ENCODE data around the gene GTPBP6.
A peak's percentile ranks its signal among the peaks of the same experiment; 100 is the strongest.

The GTPBP6 gene

DNA sequence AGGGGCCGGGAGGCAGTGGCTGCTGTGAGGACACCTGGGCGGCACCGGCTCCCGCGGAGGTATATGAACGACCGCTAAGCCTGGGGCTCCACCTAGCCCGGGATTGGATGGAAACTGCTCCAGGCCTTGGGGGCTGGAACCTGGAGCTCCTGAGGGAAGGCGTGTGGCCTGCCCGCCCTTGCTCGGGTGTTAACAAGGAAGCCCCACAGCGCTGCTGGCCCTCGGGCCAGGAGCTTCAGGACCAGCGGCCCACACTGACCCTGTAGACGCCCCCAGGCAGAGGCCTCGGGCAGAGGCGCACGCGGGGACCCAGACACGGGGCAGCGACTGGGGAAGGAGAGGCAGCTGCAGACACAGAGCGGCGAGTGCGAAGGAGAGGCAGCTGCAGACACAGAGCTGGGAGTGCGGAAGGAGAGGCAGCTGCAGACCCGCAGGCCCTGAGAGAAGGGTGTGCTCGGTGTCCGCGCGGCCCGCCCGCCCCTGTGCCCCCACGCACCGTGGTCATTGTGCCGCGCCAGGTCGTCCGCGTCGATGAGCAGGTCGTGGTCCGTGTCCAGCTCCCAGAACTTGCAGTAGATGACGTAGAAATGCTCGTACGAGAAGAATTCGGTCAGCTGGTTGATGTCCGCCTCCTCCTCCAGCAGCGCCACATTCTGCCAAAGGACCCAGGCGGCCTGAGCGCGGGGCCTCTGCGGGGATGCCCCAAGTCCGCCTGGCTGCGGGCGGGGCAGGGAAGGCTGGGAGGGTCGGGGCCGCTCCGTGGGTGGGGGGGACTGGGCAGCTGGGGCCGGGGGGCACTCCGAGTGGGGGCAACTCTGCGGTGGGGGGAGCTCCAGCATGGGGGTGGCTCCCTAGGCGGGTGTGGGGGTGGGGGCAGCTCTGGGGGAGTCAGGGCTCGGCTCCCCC, 26.7 kb upstream of the GTPBP6 start:
- Histone ChIP-seq H3K4ac (ENCODE audit: low read length) (no peak overlapping the region), H2AK5ac (ENCODE audit: low read depth, low read length) (no peak overlapping the region), H3K36me3 (replicated peaks in 1 of 2; ENCODE audit: control insufficient read depth in 2 of 2, insufficient read depth in 2 of 2, low read length in 2 of 2) (peaks cover 14 to 50% of the 10 kb centered on the region in 2 donors), H4K91ac (ENCODE audit: low read depth, low read length, poor library complexity) (no peak overlapping the region), H3K9ac (ENCODE audit: low read depth, low read length, poor library complexity) (no peak overlapping the region), H3K27ac (replicated peaks; ENCODE audit: low read length) (no peak overlapping the region), H2BK15ac (ENCODE audit: low read length) (no peak overlapping the region), H3K14ac (ENCODE audit: low read length) (no peak overlapping the region), H3K4me1 (ENCODE audit: control insufficient read depth in 2 of 2, insufficient read depth in 1 of 2, low read depth in 1 of 2, low read length in 2 of 2) (peaks cover 0 to 5% of the 10 kb centered on the region in 2 donors), H2BK5ac (ENCODE audit: low read length) (no peak overlapping the region), H3K9me3 (replicated peaks in 1 of 2; ENCODE audit: control insufficient read depth in 2 of 2, insufficient read depth in 1 of 2, low read depth in 1 of 2, low read length in 2 of 2) (peaks cover 9 to 24% of the 10 kb centered on the region in 2 donors), H3K79me1 (ENCODE audit: low read depth, low read length) (peaks cover 9% of the 10 kb centered on the region), H2AFZ (ENCODE audit: low read length) (no peak overlapping the region), H3K4me3 (ENCODE audit: low read length in 2 of 2) (no peak overlapping the region), H2BK12ac (ENCODE audit: low read length) (no peak overlapping the region), H4K8ac (ENCODE audit: low read depth, low read length) (no peak overlapping the region), H2BK120ac (ENCODE audit: low read depth, low read length) (no peak overlapping the region), H3K4me2 (ENCODE audit: insufficient read depth, low read length, poor library complexity, severe bottlenecking) (no peak overlapping the region), H3K27me3 (ENCODE audit: control insufficient read depth in 3 of 3, insufficient read depth in 3 of 3, low read depth in 1 of 3, low read length in 3 of 3) (no peaks in the 10 kb centered on the region), H3K18ac (ENCODE audit: low read length) (no peak overlapping the region), H3K23ac (ENCODE audit: low read depth, low read length, poor library complexity) (peak overlapping the region; percentile 43)
- DNase-seq (ENCODE audit: low spot score), result no peak
- WGBS, 2 donors (ENCODE audit: extremely low coverage in 2 of 2, insufficient read length in 2 of 2, insufficient replicate concordance in 1 of 2), result no CpG with 5 or more reads among the region's 63 CpGs

DNA sequence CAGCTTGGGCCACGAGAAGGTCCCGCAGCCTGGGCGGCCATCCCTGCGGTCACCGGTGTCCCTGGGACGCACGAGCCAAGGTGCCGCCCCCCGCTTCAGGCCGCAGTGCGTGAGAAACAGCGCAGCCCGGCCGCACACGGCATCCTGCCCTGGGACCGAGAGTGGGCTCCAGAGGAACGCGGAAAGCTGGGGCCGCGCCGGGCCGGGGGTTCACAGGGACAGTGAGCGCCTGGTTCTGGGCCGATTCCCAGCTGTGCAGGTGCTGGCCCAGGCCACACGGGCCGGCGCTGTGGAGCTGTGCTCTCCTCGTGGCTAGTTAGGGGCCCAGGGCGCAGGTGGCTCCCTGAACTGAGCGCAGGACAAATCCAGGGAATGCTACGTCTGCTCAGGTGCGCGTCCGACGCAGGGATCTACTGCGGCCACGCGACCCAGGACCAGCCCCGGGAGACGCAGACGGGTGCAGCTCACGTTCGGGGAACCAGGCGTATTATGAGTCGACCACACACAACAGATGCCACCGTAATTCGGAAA, 25.8 kb upstream of the GTPBP6 start:
- no CpG with 5 or more reads among the region's 47 CpGs for WGBS, 2 donors (ENCODE audit: extremely low coverage in 2 of 2, insufficient read length in 2 of 2, insufficient replicate concordance in 1 of 2)
- no peak overlapping the region for H3K14ac ChIP-seq (ENCODE audit: low read length)

DNA sequence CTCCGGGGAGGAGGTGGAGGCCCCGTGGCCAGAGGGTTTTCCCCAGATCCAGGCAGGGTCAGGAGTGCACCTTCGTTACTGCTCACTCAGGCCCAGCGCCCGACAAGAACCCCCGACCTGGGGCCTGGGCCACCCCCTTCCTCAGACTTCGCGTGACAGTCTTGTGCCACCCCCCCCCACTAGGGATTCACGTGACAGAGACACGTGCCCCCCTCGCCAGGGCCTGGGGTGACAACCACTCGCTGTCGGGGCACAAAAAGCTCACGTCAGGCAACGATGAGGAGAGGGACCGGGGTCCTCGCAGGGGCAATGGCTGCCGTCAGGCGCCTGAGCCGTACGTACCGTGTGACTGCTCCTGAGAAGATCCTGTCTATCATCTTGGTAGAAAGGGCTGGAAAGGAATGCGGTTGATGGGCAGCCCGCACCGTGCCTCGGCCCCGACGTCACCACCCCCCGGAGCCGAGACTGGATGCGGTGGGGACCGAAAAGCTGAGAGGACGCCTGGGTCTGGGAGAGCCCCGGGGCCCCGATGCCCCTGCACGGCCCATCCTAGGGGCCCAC, 23.0 kb upstream of the GTPBP6 start:
- H3K4me1 ChIP-seq (ENCODE audit: control insufficient read depth in 2 of 2, insufficient read depth in 1 of 2, low read depth in 1 of 2, low read length in 2 of 2), result no peaks in the 10 kb centered on the region
- no CpG with 5 or more reads among the region's 36 CpGs for WGBS, 2 donors (ENCODE audit: extremely low coverage in 2 of 2, insufficient read length in 2 of 2, insufficient replicate concordance in 1 of 2)
- no peak overlapping the region for H3K27ac ChIP-seq (replicated peaks; ENCODE audit: low read length)
- no peak overlapping the region for H2BK12ac ChIP-seq (ENCODE audit: low read length)
- peaks cover 3% of the 10 kb centered on the region for H3K79me1 ChIP-seq (ENCODE audit: low read depth, low read length)
- no peak overlapping the region for H4K8ac ChIP-seq (ENCODE audit: low read depth, low read length)
- no peak overlapping the region for H4K91ac ChIP-seq (ENCODE audit: low read depth, low read length, poor library complexity)
- no peak overlapping the region for H2BK120ac ChIP-seq (ENCODE audit: low read depth, low read length)
- H3K14ac ChIP-seq (ENCODE audit: low read length), result no peak overlapping the region
- H2AFZ ChIP-seq (ENCODE audit: low read length), result no peak overlapping the region
- DNase-seq (ENCODE audit: low spot score), result no peak
- no peak overlapping the region for H3K23ac ChIP-seq (ENCODE audit: low read depth, low read length, poor library complexity)
- H3K4me3 ChIP-seq (ENCODE audit: low read length in 2 of 2), result no peak overlapping the region
- H3K9ac ChIP-seq (ENCODE audit: low read depth, low read length, poor library complexity), result no peak overlapping the region
- no peaks in the 10 kb centered on the region for H3K27me3 ChIP-seq (ENCODE audit: control insufficient read depth in 3 of 3, insufficient read depth in 3 of 3, low read depth in 1 of 3, low read length in 3 of 3)
- H3K18ac ChIP-seq (ENCODE audit: low read length), result no peak overlapping the region
- peaks cover 16 to 19% of the 10 kb centered on the region in 2 donors for H3K9me3 ChIP-seq (replicated peaks in 1 of 2; ENCODE audit: control insufficient read depth in 2 of 2, insufficient read depth in 1 of 2, low read depth in 1 of 2, low read length in 2 of 2)
- H3K36me3 ChIP-seq (replicated peaks in 1 of 2; ENCODE audit: control insufficient read depth in 2 of 2, insufficient read depth in 2 of 2, low read length in 2 of 2), result peaks cover 25 to 49% of the 10 kb centered on the region in 2 donors
- no peak overlapping the region for H3K4me2 ChIP-seq (ENCODE audit: insufficient read depth, low read length, poor library complexity, severe bottlenecking)
- H2BK15ac ChIP-seq (ENCODE audit: low read length), result no peak overlapping the region
- H2AK5ac ChIP-seq (ENCODE audit: low read depth, low read length), result no peak overlapping the region
- H2BK5ac ChIP-seq (ENCODE audit: low read length), result no peak overlapping the region
- H3K4ac ChIP-seq (ENCODE audit: low read length), result no peak overlapping the region

More for the DNA sequence above, 25.8 kb upstream of the GTPBP6 start:
- Histone ChIP-seq H2BK120ac (ENCODE audit: low read depth, low read length) (no peak overlapping the region), H3K4me1 (ENCODE audit: control insufficient read depth in 2 of 2, insufficient read depth in 1 of 2, low read depth in 1 of 2, low read length in 2 of 2) (peaks cover 0 to 5% of the 10 kb centered on the region in 2 donors), H4K8ac (ENCODE audit: low read depth, low read length) (peak overlapping the region; percentile 29), H2AFZ (ENCODE audit: low read length) (no peak overlapping the region), H3K4me2 (ENCODE audit: insufficient read depth, low read length, poor library complexity, severe bottlenecking) (no peak overlapping the region), H2BK5ac (ENCODE audit: low read length) (no peak overlapping the region), H3K4me3 (ENCODE audit: low read length in 2 of 2) (no peak overlapping the region), H3K79me1 (ENCODE audit: low read depth, low read length) (peaks cover 3% of the 10 kb centered on the region), H4K91ac (ENCODE audit: low read depth, low read length, poor library complexity) (no peak overlapping the region), H3K36me3 (replicated peaks in 1 of 2; ENCODE audit: control insufficient read depth in 2 of 2, insufficient read depth in 2 of 2, low read length in 2 of 2) (peaks cover 14 to 50% of the 10 kb centered on the region in 2 donors), H3K4ac (ENCODE audit: low read length) (no peak overlapping the region), H2AK5ac (ENCODE audit: low read depth, low read length) (no peak overlapping the region), H2BK12ac (ENCODE audit: low read length) (no peak overlapping the region), H3K23ac (ENCODE audit: low read depth, low read length, poor library complexity) (no peak overlapping the region), H3K9me3 (replicated peaks in 1 of 2; ENCODE audit: control insufficient read depth in 2 of 2, insufficient read depth in 1 of 2, low read depth in 1 of 2, low read length in 2 of 2) (peaks cover 9 to 24% of the 10 kb centered on the region in 2 donors), H3K27me3 (ENCODE audit: control insufficient read depth in 3 of 3, insufficient read depth in 3 of 3, low read depth in 1 of 3, low read length in 3 of 3) (no peaks in the 10 kb centered on the region), H3K27ac (replicated peaks; ENCODE audit: low read length) (no peak overlapping the region), H2BK15ac (ENCODE audit: low read length) (no peak overlapping the region), H3K18ac (ENCODE audit: low read length) (no peak overlapping the region), H3K9ac (ENCODE audit: low read depth, low read length, poor library complexity) (no peak overlapping the region)
- no peak for DNase-seq (ENCODE audit: low spot score)

Measured in neuronal stem cell (in vitro differentiated cells).